HG03575 (cell line): ENCODE data around the gene ZNF473.

Experiments
- ATAC-seq: cut with Tn5 transposase; IDR thresholded peaks from one replicate; pipeline ENCODE4 v1.9.1; 2021; ENCODE audit not compliant: unreplicated experiment, insufficient number of reproducible peaks, low FRiP score; ENCODE audit errors: extremely low read depth

ZNF473 gene

GRCh38 chr19:50025794-50026549 is at the start of gene ZNF473:
TSS of gene ZNF473 (plus strand) at chr19:50026005. CDS start at chr19:50031083, 5,078 bp downstream.
- ATAC-seq, result peak; percentile 28

GRCh38 chr19:49976496-49976895 is 49.3 kb upstream of the ZNF473 start:
- no peak for ATAC-seq

GRCh38 chr19:49977076-49977475 is 48.7 kb upstream of the ZNF473 start:
- ATAC-seq, result no peak

- ATAC-seq, result no peak
These were observed 47.9 kb upstream of the ZNF473 start for GRCh38 chr19:49977881-49978280.

- no peak for ATAC-seq
These were observed 47.5 kb upstream of the ZNF473 start for GRCh38 chr19:49978324-49978723.

- ATAC-seq, result no peak
These were observed 43.9 kb upstream of the ZNF473 start for GRCh38 chr19:49981603-49982593.

- ATAC-seq, result no peak
These were observed 42.1 kb upstream of the ZNF473 start for GRCh38 chr19:49983645-49984229.

DNA sequence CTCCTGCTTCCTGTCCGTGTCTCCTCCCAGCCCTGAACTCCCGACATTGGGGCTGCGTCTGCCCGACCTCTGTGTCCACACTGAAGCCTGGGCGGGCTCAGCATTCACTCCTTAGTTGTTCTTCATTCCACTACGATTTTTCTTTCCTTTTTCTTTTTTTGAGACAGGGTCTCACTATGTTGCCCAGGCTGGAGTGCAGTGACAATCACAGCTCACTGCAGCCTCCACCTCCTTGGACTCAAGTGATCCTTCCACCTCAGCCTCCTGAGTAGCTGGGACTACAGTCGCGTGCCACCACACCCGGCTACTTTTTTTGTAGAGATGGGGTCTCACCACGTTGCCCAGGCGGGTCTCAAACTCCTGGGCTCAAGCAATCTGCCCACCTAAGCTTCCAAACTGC is 41.3 kb upstream of the ZNF473 start:
- no peak for ATAC-seq

DNA sequence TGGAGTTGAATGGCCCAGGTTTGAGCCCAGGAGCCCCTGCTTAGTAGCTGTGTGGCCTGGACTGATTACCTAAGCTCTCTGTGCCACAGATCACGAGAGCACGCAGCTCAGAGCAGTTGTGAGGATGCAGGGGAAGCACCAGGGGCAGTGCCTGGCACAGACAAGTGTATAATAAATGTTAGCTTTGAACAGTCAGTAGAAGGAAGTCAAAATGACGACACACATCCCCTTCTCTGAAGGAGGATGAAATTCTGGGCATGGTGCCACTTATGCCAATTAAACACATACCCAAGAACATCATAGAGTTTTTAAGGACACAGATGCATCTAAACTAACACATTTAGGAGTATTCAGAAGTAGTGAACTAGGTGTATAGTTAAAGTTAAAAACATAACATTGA is 39.9 kb upstream of the ZNF473 start:
- no peak for ATAC-seq

DNA sequence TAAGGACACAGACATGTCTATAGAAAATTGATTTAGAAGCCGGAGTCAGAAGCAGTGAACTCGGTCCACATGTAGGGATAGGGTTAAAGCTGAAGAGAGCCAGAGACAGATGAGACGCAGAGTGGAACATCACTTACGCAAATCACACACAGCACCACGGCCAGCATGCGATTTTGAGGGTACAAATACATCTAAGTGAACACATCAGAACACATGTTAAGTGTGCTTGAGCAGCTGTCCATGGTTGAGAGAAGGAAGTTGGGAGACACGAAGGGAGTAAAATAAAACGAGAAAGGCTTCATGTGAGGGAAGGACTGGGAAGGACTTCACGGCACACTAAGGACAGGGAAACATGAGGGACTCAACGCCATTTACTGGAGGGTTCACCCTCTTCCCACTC is 39.5 kb upstream of the ZNF473 start:
- ATAC-seq, result no peak

DNA sequence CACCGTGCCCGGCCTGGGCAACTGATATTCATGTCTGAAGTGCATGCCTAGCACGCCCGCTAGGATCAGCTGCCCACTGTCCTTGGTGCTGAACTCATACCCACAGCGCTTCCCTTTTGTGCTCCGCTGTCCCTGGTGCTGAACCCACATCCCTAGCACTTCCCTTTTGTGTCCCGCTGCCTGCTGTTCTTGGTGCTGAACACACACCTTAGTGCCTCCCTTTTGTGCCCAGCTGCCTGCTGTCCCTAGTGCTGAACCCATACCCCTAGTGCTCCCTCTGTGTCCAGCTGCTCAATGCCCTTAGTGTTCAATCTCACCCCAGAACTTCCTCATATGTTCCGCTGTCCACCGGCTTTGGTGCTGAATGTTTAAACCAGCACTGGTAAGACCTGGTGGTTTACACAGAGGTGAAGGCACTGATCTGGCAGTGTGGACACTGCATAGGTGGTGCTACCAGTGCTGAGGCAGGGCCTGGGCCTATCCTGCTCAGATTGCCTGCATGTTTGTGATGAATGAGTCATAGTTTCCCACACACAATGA is 38.6 kb upstream of the ZNF473 start:
- no peak for ATAC-seq

- ATAC-seq, result no peak
These were observed 37.8 kb upstream of the ZNF473 start for GRCh38 chr19:49988007-49988406.

- ATAC-seq, result no peak
These were observed 37.4 kb upstream of the ZNF473 start for GRCh38 chr19:49988433-49988832.

- no peak for ATAC-seq
These were observed 28.1 kb upstream of the ZNF473 start for GRCh38 chr19:49997709-49998108.

- no peak for ATAC-seq
These were observed 26.3 kb upstream of the ZNF473 start for GRCh38 chr19:49999371-50000010.

DNA sequence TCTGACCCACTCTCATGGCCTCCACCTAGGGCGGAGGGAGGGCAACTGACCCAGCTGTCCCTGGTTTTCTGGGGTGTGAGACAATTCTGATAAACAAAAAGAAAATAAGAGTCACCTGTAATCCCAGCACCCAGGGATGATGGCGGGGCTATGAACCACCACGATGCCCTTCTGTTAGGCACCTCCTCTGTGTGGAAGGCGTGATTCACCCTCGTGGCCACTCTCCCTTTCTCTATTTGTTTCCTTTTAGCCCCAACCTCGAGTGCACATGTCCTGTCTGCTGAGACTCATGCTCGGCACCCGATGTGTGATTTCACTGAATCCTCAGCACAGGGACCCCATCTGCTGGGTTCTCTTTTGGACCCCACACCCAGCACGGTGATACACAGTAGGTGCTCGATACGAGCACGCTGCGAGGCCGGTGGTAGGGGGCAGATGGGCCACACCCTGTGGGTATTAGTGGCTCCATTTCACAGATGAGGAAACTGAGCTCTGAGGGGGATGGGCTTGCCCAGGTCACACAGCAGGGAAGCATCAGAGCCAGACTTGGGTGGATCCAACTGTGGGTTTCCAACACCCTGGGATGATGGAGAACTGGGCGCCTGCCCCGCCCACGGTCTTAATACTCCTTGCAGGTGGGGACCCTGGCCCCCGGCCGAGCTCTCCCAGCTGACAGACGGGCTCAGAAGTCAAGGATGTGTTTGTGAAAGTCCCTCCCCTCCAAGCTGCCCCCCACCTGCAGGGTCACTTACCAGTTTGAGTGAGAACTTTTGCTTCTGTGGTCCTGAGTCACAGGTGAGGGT is 25.6 kb upstream of the ZNF473 start:
- ATAC-seq, result no peak

DNA sequence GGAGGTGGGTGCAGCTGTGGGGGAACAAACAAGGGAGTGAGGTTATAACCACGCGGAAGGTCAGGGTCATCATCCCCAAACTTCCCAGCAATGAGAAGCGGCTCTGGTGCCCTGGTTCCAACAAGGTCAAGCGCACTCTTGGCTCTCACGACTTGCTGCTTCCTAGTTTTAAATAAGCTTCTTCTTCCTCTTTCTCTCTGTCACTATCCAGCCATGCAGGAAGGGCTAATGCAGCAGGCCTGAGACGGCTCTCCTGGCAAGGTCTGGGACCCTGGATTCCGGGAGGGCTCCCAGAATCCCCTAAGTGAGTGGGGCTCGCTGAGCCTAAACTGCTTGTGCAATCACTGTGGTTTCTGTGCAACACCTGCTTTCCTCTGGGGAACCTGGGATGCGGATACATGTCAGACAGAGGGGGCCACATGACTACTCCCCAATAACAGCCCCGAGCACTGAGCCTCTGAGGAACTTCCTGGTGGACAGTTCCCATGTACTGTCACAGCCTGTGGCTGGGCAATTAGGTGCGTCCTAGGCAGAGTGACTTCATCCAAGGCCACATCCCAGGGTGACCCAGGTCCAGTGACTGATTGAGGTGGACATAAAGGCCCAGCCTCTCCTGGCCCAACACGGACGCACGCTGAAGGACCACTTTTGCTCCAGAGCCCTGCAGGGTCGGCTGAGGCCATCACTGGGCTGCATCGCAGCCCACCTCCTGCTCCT is 24.8 kb upstream of the ZNF473 start:
- no peak for ATAC-seq

DNA sequence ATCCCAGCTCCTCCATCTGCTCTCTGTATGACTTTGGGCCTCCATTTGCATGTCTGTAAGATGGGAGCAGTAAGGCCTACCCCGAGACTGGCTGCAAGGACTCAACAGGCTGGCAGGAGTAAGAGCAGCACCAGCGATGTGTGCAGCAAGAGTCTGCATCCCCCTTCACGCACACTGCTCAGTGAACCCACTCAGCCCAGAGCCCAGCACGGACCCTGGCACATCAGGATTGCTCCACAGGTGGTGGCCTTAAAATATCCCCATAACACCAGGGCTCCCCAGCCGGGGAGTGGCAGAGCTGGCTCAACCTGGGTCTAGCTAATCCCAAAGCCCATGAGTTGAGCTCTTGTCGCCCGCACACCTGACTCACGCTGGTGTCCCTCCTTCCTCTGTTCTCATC is 24.0 kb upstream of the ZNF473 start:
- no peak for ATAC-seq
